GM19395 (cell line): ENCODE data around the gene CNPY3.
"Not testable (repeated sequence)": the region's sequence is repeated elsewhere in the genome, so short reads cannot be mapped to it uniquely, and the experiment has no call there.

Source experiments
- ATAC-seq: cut with Tn5 transposase; IDR thresholded peaks from one replicate; pipeline ENCODE4 v1.9.1; 2021; ENCODE audit warnings: mild to moderate bottlenecking, moderate library complexity; ENCODE audit not compliant: unreplicated experiment

CNPY3 gene

DNA sequence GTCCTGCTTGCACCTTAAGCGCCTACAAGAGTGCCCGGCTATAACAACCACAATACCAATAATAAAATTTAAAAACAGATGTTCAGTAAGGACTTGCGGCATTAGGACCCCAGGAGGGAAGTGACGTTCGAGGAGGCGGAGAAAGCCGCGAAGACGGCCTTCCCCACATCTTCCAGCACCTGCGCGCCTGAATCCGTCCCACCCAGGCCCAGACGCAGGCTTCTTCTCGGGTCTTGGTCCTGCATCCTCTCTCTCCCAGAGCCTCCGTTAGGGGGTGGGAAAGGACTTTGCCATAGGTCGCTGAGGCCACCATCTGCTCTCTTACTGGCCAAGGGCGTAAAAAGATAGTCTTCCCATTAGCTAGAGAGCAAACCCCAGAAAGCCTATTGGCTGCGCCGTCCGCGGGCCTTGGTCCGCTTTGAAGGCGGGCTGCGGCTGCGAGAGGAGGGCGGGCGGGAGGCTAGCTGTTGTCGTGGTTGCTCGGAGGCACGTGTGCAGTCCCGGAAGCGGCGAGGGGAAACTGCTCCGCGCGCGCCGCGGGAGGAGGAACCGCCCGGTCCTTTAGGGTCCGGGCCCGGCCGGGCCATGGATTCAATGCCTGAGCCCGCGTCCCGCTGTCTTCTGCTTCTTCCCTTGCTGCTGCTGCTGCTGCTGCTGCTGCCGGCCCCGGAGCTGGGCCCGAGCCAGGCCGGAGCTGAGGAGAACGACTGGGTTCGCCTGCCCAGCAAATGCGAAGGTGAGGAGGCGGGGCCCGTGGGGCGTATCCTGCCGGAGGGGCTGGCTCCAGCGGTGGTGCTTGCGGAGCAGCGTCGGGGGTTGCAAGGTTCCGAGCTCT lies at the start of gene CNPY3:
Gene CNPY3 (plus strand): TSS at position 495 of the 835 bp plus-strand sequence. CDS start 91 bp downstream, at position 586.
- ATAC-seq = peak; percentile 78

DNA sequence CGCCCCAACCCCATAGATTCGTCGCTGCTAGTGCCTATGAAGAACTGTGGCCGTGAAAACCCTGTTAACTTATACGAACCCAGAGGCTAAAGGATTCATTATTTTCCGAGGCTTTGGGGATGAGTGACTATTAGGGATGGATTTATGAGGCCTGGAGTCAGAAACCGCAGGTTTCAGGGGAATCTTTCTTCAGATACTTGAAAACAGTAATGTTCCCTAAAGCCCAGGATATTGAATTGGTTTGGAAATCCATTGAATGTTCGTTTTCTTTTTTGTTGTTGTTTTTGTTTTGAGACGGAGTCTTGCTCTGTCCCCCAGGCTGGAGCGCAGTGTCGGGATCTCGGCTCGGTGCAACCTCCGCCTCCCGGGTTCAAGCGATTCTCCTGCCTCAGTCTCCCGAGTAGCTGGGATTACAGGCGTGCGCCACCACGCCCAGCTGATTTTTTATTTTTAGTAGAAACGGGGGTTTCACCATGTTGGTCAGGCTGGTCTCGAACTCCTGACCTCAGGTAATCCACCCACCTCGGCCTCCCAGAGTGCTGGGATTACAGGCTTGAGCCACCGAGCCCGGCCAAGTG lies 49.0 kb upstream of the CNPY3 start:
- ATAC-seq = not testable (repeated sequence)

DNA sequence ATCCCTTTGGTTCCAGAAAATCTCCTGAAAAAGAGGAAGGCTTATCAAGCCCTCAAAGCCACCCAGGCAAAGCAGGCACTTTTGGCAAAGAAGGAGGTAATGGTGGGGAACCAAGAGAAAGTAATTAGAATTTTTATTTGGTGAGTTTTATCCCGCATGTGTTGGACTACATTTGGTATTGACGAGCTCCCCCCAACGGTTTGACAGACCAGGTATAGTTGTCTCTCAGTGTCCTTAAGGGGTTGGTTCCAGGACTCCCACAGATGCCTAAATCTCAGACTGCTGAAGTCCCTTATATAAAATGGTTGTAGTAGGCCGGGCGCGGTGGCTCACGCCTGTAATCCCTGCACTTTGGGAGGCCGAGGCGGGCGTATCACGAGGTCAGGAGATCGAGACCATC lies 48.4 kb upstream of the CNPY3 start:
- ATAC-seq = not testable (repeated sequence)

DNA sequence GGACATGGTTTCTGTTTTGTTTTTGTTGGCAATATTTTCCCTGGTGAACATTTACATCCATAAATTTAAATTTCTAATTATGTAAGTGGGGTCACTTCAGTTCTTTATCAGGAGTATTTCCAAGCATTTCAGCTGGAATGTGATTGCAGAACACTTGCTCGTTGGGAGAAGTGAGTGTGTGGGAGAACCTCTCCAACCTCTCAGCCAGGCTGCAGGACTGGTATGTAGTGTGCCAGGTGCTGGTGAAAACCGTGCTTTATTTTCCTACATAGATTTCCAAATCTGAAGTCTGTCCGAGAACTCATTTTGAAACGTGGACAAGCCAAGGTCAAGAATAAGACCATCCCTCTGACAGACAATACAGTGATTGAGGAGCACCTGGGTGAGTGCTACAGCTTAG lies 43.6 kb upstream of the CNPY3 start:
- no peak for ATAC-seq

DNA sequence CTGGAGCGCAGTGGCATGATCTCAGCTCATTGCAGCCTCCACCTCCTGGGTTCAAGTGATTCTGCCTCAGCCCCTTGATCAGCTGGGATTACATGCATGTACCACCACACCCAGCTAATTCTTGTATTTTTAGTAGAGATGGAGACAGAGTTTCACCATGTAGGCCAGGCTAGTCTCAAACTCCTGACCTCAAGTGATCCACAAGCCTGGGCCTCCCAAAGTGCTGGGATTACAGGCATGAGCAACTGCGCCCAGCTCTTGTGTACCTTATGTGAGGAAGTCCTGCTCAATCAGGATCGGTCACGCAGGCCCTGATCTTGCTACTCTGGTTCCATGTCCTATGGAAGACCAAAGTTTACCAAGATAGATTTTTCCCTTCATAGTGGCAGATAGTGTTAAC lies 41.1 kb upstream of the CNPY3 start:
- ATAC-seq = not testable (repeated sequence)

DNA sequence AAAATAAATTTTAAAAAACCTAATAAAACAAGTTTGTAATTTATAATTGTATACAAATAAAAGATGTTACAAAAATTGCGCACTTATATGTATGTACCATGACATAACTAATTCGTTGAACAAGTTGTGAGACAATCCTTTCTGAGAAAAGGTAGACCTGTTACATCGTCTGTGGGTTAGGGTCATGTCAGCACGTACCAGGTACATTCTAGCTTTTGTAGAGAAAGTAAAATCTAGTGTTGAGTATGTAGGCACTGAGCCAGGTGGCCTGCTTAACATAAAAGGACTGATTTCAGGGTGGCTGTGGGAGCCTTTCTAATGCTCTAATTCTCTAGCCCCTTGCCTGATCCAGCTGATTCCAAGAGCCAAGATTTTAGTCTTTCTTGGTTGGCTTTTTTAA lies 39.5 kb upstream of the CNPY3 start:
- ATAC-seq = no peak

DNA sequence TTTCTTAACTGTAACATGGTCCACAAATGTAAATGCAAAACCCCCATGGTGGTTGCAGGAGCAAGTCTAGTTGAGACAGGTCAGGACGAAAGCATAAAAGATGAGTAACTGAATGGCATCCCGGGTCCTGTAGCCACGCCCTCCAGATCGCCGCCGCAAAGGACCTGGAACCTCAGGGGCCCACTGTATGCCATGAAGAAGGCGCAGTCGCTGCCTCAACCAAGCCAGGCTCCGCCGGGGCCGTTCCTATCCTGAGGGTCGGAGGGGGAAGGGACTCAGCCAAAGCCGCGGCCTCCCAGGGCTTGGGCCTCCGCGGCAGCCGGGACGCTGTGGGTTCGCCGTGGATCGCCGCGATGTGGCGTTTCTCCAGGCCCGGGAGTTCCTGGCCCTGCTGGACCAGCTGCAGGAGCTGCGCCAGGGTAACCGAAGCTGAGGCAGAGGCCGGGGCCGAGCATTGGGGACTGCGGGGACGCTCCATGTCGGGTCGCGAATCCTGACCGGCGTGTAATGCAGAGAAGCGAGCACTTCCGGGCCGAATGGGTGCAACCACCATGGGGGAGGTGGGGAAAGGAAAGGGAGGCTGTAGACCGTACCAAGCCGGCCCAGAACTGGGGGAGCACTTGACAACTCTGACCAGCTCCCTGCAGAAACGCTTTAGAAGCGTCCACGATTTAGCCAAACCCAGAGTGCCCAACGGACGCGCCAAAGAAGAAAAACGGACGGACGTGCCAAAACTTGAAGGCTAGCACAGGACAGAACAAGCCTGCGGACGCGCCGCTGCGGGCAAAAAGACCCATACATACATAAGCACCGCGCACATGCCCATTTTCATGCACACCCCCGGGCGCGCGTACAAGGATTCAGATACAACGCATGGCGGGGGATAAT lies 38.7 kb upstream of the CNPY3 start:
- peak; percentile 93 for ATAC-seq

DNA sequence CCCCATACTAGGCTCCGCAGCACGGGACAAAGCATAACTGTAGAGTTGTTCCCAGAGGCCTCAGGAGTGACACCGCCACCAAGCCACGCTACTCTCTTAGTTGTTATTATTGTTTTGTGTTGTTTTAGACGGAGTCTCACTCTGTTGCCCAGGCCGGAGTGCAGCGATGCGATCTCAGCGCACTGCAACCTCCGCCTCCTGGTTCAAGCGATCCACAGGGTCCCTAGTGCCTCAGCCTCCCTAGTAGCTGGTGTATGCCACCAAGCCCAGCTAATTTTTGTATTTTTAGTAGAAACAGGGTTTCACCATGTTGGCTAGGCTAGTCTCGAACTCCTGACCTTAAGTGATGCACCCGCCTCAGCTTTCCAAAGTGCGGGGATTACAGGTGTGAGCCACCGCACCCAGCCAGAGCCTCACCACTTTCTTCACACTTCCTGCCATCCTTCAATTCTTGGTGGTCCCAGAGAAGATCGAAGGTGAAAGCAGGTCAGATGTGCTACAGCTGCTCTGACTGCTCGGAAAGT lies 38.0 kb upstream of the CNPY3 start:
- no peak for ATAC-seq

DNA sequence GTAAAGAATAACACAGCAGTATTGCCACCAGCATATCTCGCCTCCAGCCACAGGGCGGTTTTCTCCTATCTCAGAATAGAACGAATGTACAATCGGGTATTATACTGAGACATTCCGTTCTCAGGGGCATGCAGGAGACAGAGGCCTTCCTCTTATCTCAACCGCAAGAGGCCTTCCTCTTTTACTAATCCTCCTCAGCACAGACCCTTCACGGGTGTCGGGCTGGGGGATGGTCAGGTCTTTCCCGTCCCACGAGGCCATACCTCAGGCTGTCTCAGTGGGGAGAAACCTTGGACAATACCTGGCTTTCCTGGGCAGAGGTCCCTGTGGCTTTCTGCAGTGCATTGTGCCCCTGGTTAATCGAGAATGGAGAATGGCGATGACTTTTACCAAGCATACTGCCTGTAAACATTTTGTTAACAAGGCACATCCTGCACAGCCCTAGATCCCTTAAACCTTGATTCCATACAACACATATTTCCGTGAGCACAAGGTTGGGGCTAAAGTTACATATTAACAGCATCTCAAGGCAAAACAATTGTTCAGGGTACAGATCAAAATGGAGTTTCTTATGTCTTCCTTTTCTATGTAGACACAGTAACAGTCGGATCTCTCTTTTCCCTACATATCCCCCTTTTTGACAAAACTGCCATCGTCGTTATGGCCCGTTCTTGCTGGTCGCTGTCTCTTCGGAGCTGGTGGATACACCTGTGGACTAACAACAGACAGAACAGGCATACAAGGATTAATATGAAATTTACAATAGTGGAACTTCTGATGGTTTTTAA lies 35.0 kb upstream of the CNPY3 start:
- not testable (repeated sequence) for ATAC-seq

DNA sequence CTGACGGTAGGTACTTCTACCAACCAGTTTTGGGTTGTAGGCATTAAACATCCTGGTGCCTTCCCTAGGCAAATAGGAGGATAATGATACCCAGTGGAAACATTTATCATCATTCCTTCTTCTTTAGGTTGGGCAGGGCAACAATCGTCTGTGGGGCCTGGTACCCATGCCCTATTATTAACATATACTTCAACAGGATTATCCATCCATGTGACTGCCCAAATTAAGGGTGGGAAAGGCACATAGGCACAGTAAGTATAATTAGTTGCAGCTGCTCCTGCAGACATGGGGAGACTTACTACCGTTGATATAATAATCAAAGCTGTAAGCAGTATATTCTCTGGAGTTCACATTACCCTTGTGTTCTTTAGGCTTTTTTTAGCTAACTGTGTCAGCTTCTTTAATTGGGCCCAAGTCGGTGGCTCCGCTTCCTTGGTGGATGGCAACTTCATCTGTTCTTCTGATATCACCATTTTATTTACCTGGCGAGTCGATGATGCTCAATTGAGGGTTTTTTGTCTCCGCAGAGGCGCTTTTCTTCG lies 33.0 kb upstream of the CNPY3 start:
- ATAC-seq = no peak

DNA sequence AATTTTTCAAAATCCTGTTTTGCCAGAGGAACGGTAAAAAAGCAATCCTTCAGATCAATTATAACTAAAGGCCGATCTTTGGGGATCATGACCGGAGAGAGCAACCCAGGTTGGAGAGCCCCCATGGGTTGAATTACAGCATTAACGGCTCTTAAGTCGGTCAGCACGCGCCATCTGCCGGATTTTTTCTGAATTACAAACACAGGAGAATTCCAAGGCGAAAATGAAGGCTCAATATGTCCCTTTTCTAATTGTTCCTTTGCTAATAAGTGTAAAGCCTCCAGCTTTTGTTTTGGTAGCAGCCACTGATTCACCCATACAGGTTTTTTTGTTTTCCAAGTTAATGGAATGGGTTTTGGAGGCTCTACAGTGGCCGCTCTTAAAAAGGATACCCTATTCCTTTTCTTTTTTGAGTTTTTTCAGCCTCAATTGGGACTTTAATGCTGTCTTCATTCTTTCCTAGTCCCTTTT lies 30.4 kb upstream of the CNPY3 start:
- no peak for ATAC-seq

DNA sequence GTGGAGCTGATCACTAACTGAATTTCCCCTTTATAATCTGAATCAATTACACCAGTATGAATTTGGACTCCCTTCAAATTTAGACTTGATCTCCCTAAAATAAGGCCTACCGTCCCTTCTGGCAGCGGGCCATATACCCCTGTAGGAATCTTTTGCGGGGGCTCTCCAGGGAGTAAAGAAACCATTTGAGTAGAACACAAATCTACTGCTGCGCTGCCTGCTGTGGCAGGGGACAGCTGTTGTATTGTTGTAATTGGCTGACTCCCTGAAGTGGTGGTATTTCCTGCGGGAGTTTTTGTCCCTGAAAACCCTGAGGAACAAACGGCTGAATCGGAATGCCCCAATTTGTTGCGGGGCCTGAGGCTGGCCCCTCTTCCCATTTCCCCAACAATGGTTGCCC lies 29.4 kb upstream of the CNPY3 start:
- ATAC-seq = no peak

DNA sequence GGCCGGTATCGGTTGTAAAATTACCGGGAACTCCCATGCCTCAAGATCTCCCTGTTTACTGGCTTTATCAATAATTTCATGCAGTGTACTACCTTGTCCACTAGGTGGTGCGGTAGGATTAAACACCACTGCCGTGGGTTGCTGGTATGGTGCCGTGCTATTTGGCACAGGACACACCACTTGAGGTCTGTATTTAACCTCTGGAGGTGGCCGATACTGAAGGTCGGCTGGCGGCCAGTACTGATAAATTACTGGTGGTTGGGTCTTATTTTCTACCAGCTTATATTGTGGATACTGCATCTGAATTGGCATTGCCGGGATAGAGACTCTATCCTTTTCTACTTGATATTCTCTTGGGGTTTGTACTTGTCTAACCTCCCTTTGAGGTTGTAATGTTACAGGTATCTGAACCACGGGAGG lies 27.7 kb upstream of the CNPY3 start:
- no peak for ATAC-seq

DNA sequence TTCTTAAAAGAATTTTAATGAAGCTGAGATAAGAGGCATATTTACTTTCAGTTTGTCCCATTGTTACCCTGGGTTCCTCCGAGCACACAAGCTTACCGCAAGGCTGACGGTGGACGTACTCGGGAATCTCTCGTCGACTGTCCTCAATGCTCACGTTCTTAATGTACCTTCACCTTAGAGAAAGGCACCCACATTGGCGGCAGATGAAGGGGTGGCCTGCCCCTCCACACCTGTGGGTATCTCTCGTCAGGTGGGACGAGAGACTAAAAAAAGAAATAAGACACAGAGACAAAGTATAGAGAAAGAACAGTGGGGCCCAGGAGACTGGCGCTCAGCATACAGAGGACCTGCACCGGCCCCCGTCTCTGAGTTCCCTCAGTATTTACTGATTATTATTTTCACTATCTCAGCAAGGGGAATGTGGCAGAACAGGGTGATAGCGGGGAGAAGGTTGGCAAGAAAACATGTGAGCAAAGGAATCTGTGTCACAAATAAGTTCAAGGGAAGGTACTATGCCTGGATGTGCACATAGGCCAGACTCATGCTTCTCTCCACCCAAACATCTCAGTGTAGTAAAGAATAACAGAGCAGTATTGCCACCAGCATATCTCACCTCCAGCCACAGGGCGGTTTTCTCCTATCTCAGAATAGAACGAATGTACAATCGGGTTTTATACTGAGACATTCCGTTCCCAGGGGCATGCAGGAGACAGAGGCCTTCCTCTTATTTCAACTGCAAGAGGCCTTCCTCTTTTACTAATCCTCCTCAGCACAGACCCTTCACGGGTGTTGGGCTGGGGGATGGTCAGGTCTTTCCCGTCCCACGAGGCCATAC lies 26.6 kb upstream of the CNPY3 start:
- ATAC-seq = not testable (repeated sequence)

DNA sequence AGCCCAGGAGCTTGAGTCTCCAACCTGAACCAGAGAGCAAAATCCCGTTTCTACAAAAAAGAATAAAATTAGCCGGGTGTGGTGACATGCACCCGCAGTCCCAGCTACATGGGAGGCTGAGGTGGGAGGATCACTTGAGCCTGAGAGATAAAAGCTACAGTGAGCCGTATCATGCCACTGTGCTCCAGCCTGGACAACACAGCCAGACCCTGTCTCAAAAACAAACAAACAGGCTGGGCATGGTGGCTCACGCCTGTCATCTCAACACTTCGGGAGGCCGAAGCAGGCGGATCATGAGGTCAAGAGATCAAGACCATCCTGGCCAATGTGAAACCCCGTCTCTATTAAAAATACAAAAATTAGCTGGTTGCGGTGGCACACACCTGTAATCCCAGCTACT lies 24.8 kb upstream of the CNPY3 start:
- no peak for ATAC-seq

DNA sequence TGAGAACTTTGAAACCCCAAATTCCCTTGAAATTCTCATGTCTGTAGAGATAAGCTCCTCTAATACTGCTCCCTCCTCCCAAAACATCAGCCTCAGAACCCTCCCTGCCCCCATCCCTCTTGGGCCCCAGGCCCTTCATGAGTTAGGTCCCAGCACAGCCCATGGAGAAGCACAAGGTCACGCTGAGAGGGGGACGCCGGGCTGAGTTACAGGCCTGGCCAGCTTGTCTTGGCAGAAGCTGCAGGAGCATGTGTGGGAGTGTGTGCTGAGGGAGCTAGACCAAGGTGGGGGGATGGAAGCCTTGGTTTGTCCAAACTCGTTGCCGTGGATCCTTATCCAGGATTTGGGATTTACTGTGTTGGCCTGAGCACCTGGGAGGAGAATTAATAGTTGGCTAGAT lies 21.9 kb upstream of the CNPY3 start:
- ATAC-seq = no peak

DNA sequence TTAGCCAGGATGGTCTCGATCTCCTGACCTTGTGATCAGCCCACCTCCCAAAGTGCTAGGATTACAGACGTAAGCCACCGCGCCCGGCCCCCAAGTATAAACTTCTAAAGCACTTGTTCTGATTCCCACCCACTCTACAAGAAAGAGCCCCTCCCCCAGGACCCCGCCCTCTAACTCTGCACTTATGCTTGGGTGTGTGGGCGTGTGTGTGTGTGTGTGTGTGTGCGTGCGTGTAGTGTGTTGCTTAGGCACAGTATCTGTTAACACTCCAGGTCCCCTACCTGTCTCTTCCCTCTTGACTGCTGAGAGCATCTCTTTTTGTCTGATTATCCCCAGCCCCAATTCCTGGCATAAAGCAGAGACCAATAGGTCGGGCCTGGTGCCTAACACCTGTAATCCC lies 19.4 kb upstream of the CNPY3 start:
- no peak for ATAC-seq

DNA sequence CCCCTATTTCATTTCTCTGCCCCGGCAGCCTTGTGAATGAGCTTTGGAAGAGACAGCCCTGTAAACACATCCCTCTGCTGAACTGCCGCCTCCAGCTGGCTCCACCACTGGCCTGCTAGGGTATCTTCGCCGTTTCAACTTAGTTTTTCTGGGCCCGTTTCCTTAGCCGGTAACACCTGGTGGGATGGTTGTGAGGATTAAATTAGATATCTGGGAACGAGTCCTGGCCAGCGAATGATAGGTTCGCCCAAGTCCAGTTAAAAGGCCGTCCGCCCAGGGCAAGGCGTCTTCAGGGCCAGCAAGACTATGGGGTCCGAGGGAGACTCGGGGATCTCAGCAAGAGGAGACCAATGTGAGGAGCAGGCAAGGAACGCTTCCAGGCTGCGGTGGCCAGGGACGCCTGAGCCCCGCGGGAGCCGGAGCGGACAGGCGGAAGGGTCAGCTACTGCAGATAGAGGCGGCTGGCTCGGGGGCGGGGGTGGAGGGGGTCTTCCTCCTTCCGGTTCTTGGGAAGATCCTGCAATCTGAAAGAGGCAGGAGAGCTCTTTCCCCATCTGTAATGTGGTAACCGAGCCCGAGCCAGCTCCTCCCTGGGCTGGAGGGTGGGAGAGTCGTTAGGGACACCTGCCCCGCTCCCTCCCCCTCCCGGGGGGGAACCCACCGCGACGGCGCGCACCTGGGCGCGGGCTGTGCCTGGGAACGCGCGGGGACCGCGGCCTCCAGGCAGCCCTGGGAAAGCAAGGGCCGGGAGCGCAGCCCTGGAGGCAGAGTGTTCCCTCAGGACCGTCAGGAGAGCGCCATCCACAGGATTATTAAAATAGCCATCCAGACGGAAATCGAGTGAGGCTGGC lies 17.9 kb upstream of the CNPY3 start:
- no peak for ATAC-seq
